Measurements from ENCODE around the gene PTPRS. TPM values are rescaled to one million over a fixed set of nuclear protein-coding genes. Genes with fewer than 3 reads are reported as not detected.

Gene PTPRS
- total and polyA plus RNA-seq, 9 of the 15 experiments (the other 6 are each of a cell fraction or from before 2014, with no cell fraction given) = 1.1 to 49.4 (median 14.1) TPM

DNA sequence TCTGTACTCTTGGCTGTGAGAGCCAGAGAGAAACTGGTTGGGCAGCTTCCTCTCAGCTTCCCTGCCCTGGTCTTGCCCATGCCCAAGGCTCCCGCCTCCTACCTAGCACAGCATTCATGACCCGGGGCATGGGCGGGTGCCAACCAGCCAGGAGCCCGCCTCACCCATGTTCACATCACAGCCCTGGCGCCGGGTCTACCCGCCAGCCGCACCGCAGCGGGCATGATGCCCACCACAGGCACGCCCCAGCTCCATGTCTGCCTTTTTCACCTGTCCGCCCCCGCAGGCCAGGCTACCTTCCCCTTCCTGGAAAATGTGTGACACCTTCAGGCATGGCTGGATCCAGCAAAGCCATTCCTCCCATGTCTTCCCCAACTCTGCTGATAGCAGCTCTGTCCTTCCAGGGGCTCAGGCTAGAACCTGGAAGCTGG, 42.1 kb downstream of the PTPRS start:
- no peaks in the 10 kb centered on the region for H3K9me3 ChIP-seq (replicated peaks; ENCODE audit: control insufficient read depth, insufficient read depth, low read depth, low read length)
- 37% methylated on average over 6 of the region's 13 CpGs for WGBS (ENCODE audit: insufficient coverage, low coverage, missing lambda C conversion rate)
- intact Hi-C loops (cut with micrococcal nuclease) (no loop called here), in situ Hi-C loops (cut with MboI) (no loop called here)
- no TSS peak for BruUV-seq (replicated peaks)
- peaks cover 0 to 16% of the 10 kb centered on the region in 2 experiments; a peak in 3 of 5 replicates for H3K4me1 ChIP-seq (replicated peaks in 1 of 2; ENCODE audit: control insufficient read depth in 2 of 2, insufficient read depth in 2 of 2, low read length in 2 of 2)
- H3K4me2 ChIP-seq (ENCODE audit: insufficient read depth, low read length) = no peak overlapping the region
- H2AFZ ChIP-seq (ENCODE audit: low read depth, low read length) = no peak overlapping the region
- no peak overlapping the region for H3K9ac ChIP-seq (ENCODE audit: insufficient read depth in 1 of 2, low read depth in 2 of 2, low read length in 2 of 2)
- DNase-seq (ENCODE audit: extremely low read depth in 1 of 4, low spot score in 3 of 4) (no peak), FAIRE-seq (no peak), ATAC-seq (no peak)
- H3K27me3 ChIP-seq (ENCODE audit: control insufficient read depth in 2 of 2, insufficient read depth in 2 of 2, low read length in 2 of 2) = peaks cover 0 to 9% of the 10 kb centered on the region in 2 experiments; a peak in 1 of 5 replicates
- no peaks in the 10 kb centered on the region for H4K20me1 ChIP-seq (replicated peaks; ENCODE audit: control insufficient read depth, insufficient read depth, low read length)
- no peak overlapping the region for H3K4me3 ChIP-seq
- no peaks in the 10 kb centered on the region for H3K36me3 ChIP-seq (ENCODE audit: control insufficient read depth, insufficient read depth, low read length)
- ChIA-PET CTCF (ENCODE audit: low intra/inter-chr PET ratio) (no interaction called here), POLR2A (interaction anchor here (0.9 kb wide), 1 partner anchor 46 kb away, joined by 3 read pairs; no protein-coding TSS in a partner anchor)
- H3K79me2 ChIP-seq (ENCODE audit: control insufficient read depth, insufficient read depth, low read length) = no peaks in the 10 kb centered on the region
- no peak overlapping the region for H3K27ac ChIP-seq (ENCODE audit: extremely low read depth, low read depth, low read length)
- H3K9me1 ChIP-seq (ENCODE audit: control insufficient read depth, insufficient read depth, low read length) = no peaks in the 10 kb centered on the region
- TF ChIP-seq, protein P1, sequence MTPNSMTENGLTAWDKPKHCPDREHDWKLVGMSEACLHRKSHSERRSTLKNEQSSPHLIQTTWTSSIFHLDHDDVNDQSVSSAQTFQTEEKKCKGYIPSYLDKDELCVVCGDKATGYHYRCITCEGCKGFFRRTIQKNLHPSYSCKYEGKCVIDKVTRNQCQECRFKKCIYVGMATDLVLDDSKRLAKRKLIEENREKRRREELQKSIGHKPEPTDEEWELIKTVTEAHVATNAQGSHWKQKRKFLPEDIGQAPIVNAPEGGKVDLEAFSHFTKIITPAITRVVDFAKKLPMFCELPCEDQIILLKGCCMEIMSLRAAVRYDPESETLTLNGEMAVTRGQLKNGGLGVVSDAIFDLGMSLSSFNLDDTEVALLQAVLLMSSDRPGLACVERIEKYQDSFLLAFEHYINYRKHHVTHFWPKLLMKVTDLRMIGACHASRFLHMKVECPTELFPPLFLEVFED (CRISPR knock-in tag; conservative IDR thresholded peaks at IDR 0.05) = no peak
- TF ChIP-seq, protein P2, sequence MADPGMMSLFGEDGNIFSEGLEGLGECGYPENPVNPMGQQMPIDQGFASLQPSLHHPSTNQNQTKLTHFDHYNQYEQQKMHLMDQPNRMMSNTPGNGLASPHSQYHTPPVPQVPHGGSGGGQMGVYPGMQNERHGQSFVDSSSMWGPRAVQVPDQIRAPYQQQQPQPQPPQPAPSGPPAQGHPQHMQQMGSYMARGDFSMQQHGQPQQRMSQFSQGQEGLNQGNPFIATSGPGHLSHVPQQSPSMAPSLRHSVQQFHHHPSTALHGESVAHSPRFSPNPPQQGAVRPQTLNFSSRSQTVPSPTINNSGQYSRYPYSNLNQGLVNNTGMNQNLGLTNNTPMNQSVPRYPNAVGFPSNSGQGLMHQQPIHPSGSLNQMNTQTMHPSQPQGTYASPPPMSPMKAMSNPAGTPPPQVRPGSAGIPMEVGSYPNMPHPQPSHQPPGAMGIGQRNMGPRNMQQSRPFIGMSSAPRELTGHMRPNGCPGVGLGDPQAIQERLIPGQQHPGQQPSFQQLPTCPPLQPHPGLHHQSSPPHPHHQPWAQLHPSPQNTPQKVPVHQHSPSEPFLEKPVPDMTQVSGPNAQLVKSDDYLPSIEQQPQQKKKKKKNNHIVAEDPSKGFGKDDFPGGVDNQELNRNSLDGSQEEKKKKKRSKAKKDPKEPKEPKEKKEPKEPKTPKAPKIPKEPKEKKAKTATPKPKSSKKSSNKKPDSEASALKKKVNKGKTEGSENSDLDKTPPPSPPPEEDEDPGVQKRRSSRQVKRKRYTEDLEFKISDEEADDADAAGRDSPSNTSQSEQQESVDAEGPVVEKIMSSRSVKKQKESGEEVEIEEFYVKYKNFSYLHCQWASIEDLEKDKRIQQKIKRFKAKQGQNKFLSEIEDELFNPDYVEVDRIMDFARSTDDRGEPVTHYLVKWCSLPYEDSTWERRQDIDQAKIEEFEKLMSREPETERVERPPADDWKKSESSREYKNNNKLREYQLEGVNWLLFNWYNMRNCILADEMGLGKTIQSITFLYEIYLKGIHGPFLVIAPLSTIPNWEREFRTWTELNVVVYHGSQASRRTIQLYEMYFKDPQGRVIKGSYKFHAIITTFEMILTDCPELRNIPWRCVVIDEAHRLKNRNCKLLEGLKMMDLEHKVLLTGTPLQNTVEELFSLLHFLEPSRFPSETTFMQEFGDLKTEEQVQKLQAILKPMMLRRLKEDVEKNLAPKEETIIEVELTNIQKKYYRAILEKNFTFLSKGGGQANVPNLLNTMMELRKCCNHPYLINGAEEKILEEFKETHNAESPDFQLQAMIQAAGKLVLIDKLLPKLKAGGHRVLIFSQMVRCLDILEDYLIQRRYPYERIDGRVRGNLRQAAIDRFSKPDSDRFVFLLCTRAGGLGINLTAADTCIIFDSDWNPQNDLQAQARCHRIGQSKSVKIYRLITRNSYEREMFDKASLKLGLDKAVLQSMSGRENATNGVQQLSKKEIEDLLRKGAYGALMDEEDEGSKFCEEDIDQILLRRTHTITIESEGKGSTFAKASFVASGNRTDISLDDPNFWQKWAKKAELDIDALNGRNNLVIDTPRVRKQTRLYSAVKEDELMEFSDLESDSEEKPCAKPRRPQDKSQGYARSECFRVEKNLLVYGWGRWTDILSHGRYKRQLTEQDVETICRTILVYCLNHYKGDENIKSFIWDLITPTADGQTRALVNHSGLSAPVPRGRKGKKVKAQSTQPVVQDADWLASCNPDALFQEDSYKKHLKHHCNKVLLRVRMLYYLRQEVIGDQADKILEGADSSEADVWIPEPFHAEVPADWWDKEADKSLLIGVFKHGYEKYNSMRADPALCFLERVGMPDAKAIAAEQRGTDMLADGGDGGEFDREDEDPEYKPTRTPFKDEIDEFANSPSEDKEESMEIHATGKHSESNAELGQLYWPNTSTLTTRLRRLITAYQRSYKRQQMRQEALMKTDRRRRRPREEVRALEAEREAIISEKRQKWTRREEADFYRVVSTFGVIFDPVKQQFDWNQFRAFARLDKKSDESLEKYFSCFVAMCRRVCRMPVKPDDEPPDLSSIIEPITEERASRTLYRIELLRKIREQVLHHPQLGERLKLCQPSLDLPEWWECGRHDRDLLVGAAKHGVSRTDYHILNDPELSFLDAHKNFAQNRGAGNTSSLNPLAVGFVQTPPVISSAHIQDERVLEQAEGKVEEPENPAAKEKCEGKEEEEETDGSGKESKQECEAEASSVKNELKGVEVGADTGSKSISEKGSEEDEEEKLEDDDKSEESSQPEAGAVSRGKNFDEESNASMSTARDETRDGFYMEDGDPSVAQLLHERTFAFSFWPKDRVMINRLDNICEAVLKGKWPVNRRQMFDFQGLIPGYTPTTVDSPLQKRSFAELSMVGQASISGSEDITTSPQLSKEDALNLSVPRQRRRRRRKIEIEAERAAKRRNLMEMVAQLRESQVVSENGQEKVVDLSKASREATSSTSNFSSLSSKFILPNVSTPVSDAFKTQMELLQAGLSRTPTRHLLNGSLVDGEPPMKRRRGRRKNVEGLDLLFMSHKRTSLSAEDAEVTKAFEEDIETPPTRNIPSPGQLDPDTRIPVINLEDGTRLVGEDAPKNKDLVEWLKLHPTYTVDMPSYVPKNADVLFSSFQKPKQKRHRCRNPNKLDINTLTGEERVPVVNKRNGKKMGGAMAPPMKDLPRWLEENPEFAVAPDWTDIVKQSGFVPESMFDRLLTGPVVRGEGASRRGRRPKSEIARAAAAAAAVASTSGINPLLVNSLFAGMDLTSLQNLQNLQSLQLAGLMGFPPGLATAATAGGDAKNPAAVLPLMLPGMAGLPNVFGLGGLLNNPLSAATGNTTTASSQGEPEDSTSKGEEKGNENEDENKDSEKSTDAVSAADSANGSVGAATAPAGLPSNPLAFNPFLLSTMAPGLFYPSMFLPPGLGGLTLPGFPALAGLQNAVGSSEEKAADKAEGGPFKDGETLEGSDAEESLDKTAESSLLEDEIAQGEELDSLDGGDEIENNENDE (IDR thresholded peaks at IDR 0.05; ENCODE audit: low read depth, low read length) = no peak
- TF ChIP-seq ZNF780A (CRISPR knock-in tag; IDR thresholded peaks at IDR 0.05) = no peak
- TF ChIP-seq COPS2 (conservative IDR thresholded peaks at IDR 0.05) = no peak
- TF ChIP-seq, protein P3, sequence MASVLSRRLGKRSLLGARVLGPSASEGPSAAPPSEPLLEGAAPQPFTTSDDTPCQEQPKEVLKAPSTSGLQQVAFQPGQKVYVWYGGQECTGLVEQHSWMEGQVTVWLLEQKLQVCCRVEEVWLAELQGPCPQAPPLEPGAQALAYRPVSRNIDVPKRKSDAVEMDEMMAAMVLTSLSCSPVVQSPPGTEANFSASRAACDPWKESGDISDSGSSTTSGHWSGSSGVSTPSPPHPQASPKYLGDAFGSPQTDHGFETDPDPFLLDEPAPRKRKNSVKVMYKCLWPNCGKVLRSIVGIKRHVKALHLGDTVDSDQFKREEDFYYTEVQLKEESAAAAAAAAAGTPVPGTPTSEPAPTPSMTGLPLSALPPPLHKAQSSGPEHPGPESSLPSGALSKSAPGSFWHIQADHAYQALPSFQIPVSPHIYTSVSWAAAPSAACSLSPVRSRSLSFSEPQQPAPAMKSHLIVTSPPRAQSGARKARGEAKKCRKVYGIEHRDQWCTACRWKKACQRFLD (CRISPR knock-in tag; IDR thresholded peaks at IDR 0.05) = no peak
- TF ChIP-seq ZNF584 (CRISPR knock-in tag; IDR thresholded peaks at IDR 0.05; ENCODE audit: low read depth) = no peak
- TF ChIP-seq CSDE1 (IDR thresholded peaks at IDR 0.05) = no peak
- no peak for TF ChIP-seq ZNF217 (CRISPR knock-in tag; IDR thresholded peaks at IDR 0.05)
- TF ChIP-seq TCF3 (CRISPR knock-in tag; IDR thresholded peaks at IDR 0.05) = no peak

Data from K562 (cell line).